SKM-1 treated with dmso at 0.1 percent for 144 hours (cell line): ENCODE results near the gene ATP6V0C.
"Not testable (repeated sequence)": the region's sequence is repeated elsewhere in the genome, so short reads cannot be mapped to it uniquely, and the experiment has no call there.

Experiments used
- DNase-seq: peaks from one replicate; lab custom pipeline; 2025; ENCODE audit not compliant: unreplicated experiment; lab: John Stamatoyannopoulos, UW

ATP6V0C gene

GRCh38 chr16:2527071-2527783 lies 13.5 kb downstream of the ATP6V0C start:
- DNase-seq, result no peak

- DNase-seq, result no peak
Measured at GRCh38 chr16:2527784-2528100, 14.0 kb downstream of the ATP6V0C start.

GRCh38 chr16:2528161-2529060 lies 14.7 kb downstream of the ATP6V0C start:
- no peak for DNase-seq

GRCh38 chr16:2529061-2529931 lies 15.5 kb downstream of the ATP6V0C start:
- no peak for DNase-seq

GRCh38 chr16:2529961-2530628 lies 16.3 kb downstream of the ATP6V0C start:
- no peak for DNase-seq

- no peak for DNase-seq
Measured at GRCh38 chr16:2530629-2531318, 17.0 kb downstream of the ATP6V0C start.

- DNase-seq, result no peak
Measured at GRCh38 chr16:2531371-2531695, 17.6 kb downstream of the ATP6V0C start, which contains the start of gene CEMP1. TSS of gene CEMP1 (minus strand) at chr16:2531408. CDS start at chr16:2531073, 335 bp downstream.

- DNase-seq, result peak; percentile 96
Measured at GRCh38 chr16:2531696-2532493, 18.1 kb downstream of the ATP6V0C start.

- DNase-seq, result peak; percentile 42
Measured at GRCh38 chr16:2532494-2533141, 18.9 kb downstream of the ATP6V0C start.

- not testable (repeated sequence) for DNase-seq
Measured at GRCh38 chr16:2533142-2533755, 19.5 kb downstream of the ATP6V0C start.

- DNase-seq, result no peak
Measured at GRCh38 chr16:2533912-2534311, 20.2 kb downstream of the ATP6V0C start.

- DNase-seq, result not testable (repeated sequence)
Measured at GRCh38 chr16:2534335-2534734, 20.6 kb downstream of the ATP6V0C start.

GRCh38 chr16:2535625-2536013 lies 21.9 kb downstream of the ATP6V0C start:
- no peak for DNase-seq

GRCh38 chr16:2537451-2538379 lies 24.0 kb downstream of the ATP6V0C start, which contains the start of gene PDPK1:
TSS of gene PDPK1 (plus strand) at chr16:2538021. CDS start at chr16:2538113, 92 bp downstream.
- DNase-seq, result peak; percentile 94

- DNase-seq, result not testable (repeated sequence)
Measured at GRCh38 chr16:2539192-2539844, 25.6 kb downstream of the ATP6V0C start.

GRCh38 chr16:2539845-2540458 lies 26.2 kb downstream of the ATP6V0C start:
- DNase-seq, result not testable (repeated sequence)
